HG03442 (cell line): ENCODE results near the gene SLC22A4.

Experiments used
- ATAC-seq: cut with Tn5 transposase; IDR thresholded peaks from one replicate; pipeline ENCODE4 v1.9.1; 2021; ENCODE audit warnings: mild to moderate bottlenecking, moderate library complexity; ENCODE audit not compliant: unreplicated experiment

Gene SLC22A4

GRCh38 chr5:132327252-132327955 is 33.2 kb downstream of the SLC22A4 start:
- no peak for ATAC-seq

- ATAC-seq, result no peak
Measured at GRCh38 chr5:132334812-132335211, 40.6 kb downstream of the SLC22A4 start.

GRCh38 chr5:132335402-132335801 is 41.2 kb downstream of the SLC22A4 start:
- no peak for ATAC-seq

GRCh38 chr5:132339502-132339901 is 45.3 kb downstream of the SLC22A4 start:
- no peak for ATAC-seq

- no peak for ATAC-seq
Measured at GRCh38 chr5:132342291-132343180, 48.3 kb downstream of the SLC22A4 start.

- no peak for ATAC-seq
Measured at GRCh38 chr5:132344775-132345514, 50.8 kb downstream of the SLC22A4 start.

- no peak for ATAC-seq
Measured at GRCh38 chr5:132353486-132353995, 59.3 kb downstream of the SLC22A4 start.

- ATAC-seq, result no peak
Measured at GRCh38 chr5:132354381-132355139, 60.4 kb downstream of the SLC22A4 start.

- ATAC-seq, result no peak
Measured at GRCh38 chr5:132355140-132355765, 61.1 kb downstream of the SLC22A4 start.

- ATAC-seq, result no peak
Measured at GRCh38 chr5:132358775-132359174, 64.6 kb downstream of the SLC22A4 start.

- ATAC-seq, result no peak
Measured at GRCh38 chr5:132362086-132362485, 67.9 kb downstream of the SLC22A4 start.

- no peak for ATAC-seq
Measured at GRCh38 chr5:132363431-132364112, 69.4 kb downstream of the SLC22A4 start.

- no peak for ATAC-seq
Measured at GRCh38 chr5:132364319-132364718, 70.1 kb downstream of the SLC22A4 start.

GRCh38 chr5:132365213-132365612 is 71.0 kb downstream of the SLC22A4 start:
- ATAC-seq, result no peak

GRCh38 chr5:132368186-132368585 is 74.0 kb downstream of the SLC22A4 start:
- no peak for ATAC-seq

GRCh38 chr5:132369007-132369473 is 74.8 kb downstream of the SLC22A4 start:
- ATAC-seq, result no peak

- peak; percentile 86 for ATAC-seq
Measured at GRCh38 chr5:132369474-132370180, 75.4 kb downstream of the SLC22A4 start, which contains the start of gene SLC22A5. Gene SLC22A5, plus strand, starts transcription at chr5:132369710. Its CDS starts 263 bp downstream, at chr5:132369973.

- no peak for ATAC-seq
Measured at GRCh38 chr5:132370181-132370970, 76.2 kb downstream of the SLC22A4 start.
